Activated CD8-positive, alpha-beta memory T cell treated with anti-CD3 and anti-CD28 coated beads for 24 hours (primary cell): ENCODE data around the gene AKAP13.
"Not testable (repeated sequence)": the region's sequence is repeated elsewhere in the genome, so short reads cannot be mapped to it uniquely, and the experiment has no call there.

ENCODE experiments used
- DNase-seq: peaks from one replicate; pipeline ENCODE4 v3.0.0-alpha.2; 2020

The AKAP13 gene

GRCh38 chr15:85414495-85414894 lies 34.1 kb downstream of the AKAP13 start:
- no peak for DNase-seq

GRCh38 chr15:85414991-85415390 lies 34.6 kb downstream of the AKAP13 start:
- DNase-seq, result no peak

GRCh38 chr15:85415783-85416182 lies 35.4 kb downstream of the AKAP13 start:
- DNase-seq, result no peak

- DNase-seq, result no peak
These were observed 36.9 kb downstream of the AKAP13 start for GRCh38 chr15:85417276-85417675.

GRCh38 chr15:85419161-85419560 lies 38.8 kb downstream of the AKAP13 start:
- no peak for DNase-seq

- no peak for DNase-seq
These were observed 40.9 kb downstream of the AKAP13 start for GRCh38 chr15:85421116-85421925.

- DNase-seq, result no peak
These were observed 42.2 kb downstream of the AKAP13 start for GRCh38 chr15:85422607-85423006.

- no peak for DNase-seq
These were observed 42.9 kb downstream of the AKAP13 start for GRCh38 chr15:85423256-85423655.

GRCh38 chr15:85424154-85424553 lies 43.8 kb downstream of the AKAP13 start:
- no peak for DNase-seq

GRCh38 chr15:85426481-85426880 lies 46.1 kb downstream of the AKAP13 start:
- DNase-seq, result no peak

- no peak for DNase-seq
These were observed 47.1 kb downstream of the AKAP13 start for GRCh38 chr15:85427286-85428028.

- no peak for DNase-seq
These were observed 49.1 kb downstream of the AKAP13 start for GRCh38 chr15:85429522-85429921.

- no peak for DNase-seq
These were observed 50.2 kb downstream of the AKAP13 start for GRCh38 chr15:85430406-85431204.

GRCh38 chr15:85439996-85440395 lies 59.6 kb downstream of the AKAP13 start:
- DNase-seq, result no peak

- no peak for DNase-seq
These were observed 60.0 kb downstream of the AKAP13 start for GRCh38 chr15:85440451-85440850.

GRCh38 chr15:85441854-85442253 lies 61.5 kb downstream of the AKAP13 start:
- not testable (repeated sequence) for DNase-seq

GRCh38 chr15:85443046-85443445 lies 62.6 kb downstream of the AKAP13 start:
- no peak for DNase-seq

- DNase-seq, result no peak
These were observed 63.2 kb downstream of the AKAP13 start for GRCh38 chr15:85443593-85444087.

GRCh38 chr15:85444122-85444745 lies 63.8 kb downstream of the AKAP13 start:
- no peak for DNase-seq

GRCh38 chr15:85445361-85445760 lies 65.0 kb downstream of the AKAP13 start:
- no peak for DNase-seq

- no peak for DNase-seq
These were observed 70.8 kb downstream of the AKAP13 start for GRCh38 chr15:85451099-85451700.

GRCh38 chr15:85452436-85452835 lies 72.0 kb downstream of the AKAP13 start:
- no peak for DNase-seq
